HG02623 (cell line): Measurements from ENCODE around the gene RAB15.
A peak's percentile ranks its signal among the peaks of the same experiment; 100 is the strongest.
"Not testable (repeated sequence)": the region's sequence is repeated elsewhere in the genome, so short reads cannot be mapped to it uniquely, and the experiment has no call there.

Experiments used
- ATAC-seq: cut with Tn5 transposase; IDR thresholded peaks from one replicate; pipeline ENCODE4 v1.9.1; 2021; ENCODE audit warnings: moderate library complexity; ENCODE audit not compliant: unreplicated experiment

The RAB15 gene

DNA sequence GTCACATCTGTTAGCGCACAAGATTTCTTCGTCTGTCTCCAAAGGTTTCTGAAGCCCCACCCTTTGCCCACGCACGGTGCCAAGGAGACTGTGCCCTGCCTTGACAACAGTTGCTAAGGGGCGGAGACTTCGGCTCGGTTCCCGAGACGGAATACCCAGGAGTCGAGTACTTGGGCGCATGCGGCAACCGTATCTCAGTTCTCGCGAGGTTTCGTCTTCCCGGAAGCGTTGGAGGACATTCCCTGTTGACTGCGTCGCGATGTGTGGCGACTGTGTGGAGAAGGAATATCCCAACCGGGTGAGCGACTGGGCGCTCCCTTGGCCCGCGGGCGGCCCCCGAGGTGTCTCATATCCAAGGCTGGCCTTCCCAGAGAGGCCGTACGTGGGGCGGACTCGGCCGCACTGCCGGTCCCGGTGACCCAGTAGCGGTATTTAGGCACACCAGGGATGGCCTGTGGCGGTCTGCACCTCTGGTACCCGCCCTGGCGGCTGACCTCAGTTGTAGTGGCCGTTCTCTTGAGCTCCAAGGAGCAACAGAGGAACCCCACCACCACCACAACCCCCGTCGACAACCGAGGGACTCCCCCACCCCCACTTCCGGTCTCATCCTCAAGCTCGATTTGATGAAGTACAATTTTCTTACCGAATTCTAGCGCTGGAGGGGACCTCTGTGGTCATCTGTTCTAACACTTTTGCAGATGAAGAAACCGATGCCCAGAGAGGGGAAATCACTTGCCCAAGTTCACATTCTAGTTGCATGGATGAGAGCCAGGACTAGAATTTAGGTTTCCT is 57.7 kb downstream of the RAB15 start, which contains the start of gene CHURC1:
Gene CHURC1, plus strand, starts transcription at position 219 of the 792 bp plus-strand sequence. Its CDS starts 41 bp downstream, at position 260.
- peak; percentile 95 for ATAC-seq

DNA sequence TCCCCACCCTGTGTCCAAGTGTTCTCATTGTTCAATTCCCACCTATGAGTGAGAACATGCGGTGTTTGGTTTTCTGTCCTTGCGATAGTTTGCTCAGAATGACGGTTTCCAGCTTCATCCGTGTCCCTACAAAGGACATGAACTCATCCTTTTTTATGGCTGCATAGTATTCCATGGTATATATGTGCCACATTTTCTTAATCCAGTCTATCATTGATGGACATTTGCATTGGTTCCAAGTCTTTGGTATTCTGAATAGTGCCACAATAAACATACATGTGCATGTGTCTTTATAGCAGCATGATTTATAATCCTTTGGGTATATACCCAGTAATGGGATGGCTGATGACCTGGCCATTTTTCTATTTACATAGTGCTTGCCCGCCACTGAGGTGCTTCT is 58.7 kb downstream of the RAB15 start:
- not testable (repeated sequence) for ATAC-seq

DNA sequence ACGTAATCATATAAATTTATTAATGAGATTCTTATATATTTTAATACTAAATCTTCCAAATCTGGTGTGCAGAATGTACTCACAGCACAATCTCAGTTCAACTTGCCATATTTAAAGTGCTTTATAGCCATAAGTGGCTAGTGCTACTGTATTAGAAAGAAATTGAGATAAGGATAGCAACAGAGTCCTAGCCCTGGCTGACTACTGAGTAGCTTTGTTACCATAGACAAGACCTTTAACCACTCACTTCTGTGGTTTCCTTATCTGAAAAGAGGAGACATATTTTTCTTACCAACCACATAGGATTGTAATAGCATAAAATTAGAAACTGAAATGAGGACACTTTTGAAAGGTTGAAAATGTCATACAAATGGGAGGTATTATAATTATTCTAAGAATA is 59.9 kb downstream of the RAB15 start:
- ATAC-seq, result no peak

DNA sequence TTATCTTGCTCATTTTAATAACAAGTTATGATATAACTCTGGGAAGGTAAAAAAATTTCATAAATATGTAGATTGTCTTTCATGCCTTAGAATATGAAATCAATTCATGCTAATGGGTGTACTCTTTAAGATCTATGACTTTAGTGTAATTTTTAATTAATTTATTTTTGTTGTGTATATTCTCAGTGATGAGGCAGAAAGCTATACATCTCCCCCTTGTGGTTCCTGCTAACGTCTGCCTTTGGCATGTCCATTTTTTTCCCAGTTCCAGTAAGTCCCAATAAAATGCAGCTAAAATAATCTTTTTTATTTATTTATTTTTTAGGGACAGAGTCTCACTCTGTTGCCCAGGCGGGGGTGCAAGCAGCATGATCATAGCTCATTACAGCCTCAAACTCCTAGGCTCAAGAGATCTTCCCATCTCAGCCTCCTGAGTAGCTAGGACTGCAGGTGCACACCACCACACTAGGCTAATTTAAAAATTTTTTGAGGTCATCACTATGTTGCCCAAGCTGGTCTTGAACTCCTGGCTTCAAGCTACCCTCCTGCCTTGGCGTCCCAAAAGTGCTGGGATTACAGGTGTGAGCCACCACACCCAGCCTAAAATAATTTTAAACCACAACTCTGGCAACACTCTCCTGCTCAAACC is 61.2 kb downstream of the RAB15 start:
- no peak for ATAC-seq

DNA sequence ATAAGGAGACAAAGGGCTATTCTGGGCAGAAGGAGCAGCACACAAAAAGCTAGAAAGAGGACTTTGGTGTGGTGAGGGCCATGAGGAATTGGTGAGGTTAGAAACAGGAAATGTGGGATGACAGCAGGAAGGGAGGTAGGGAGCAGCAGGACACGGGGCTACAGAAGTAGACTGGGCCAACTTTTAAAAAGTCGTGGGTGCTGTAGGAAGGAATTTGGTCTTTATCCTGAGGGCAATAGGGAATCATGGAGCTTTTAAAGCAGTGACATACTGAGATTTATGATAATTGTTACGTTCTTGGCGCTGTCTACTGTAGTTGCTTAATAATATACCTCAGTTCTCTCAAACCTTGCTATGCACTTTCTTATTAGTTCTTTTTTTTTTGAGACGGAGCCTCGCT is 66.1 kb downstream of the RAB15 start:
- ATAC-seq, result no peak

DNA sequence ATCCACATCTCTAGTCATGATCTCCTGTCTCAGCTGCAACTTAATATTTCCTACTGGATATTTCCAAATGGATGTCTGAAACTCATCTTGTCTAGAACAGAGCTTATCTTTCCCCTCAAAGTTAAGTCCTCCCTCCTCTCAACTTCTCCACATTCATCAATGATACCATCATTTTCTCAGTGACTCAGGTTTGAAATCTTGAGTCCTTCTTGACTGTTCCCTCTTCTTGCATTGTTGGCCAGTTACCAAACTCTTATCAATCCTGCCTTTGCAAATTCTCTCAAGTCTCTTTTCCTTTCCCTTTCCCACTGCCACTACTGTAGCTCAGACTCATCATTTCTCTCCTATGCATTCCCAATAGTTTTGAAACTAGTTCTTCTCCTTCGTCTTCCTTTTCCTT is 72.2 kb downstream of the RAB15 start:
- no peak for ATAC-seq
